IMR-90 (cell line): ENCODE data around the gene SYT8. TPM values are rescaled to one million over a fixed set of nuclear protein-coding genes. Genes with fewer than 3 reads are reported as not detected.

Experiments used
- ATAC-seq: fragments of 200-7000 bp; cut with Tn5 transposase; 2 replicates; pipeline ENCODE4 v1.9.1; 2020; ENCODE audit warnings: low read depth, mild to moderate bottlenecking, moderate library complexity
- BruUV-seq: library from RNA; stranded (reverse); fragments of 400-500 nt; replicated peaks from 2 replicates; lab custom pipeline; 2021; lab: Mats Ljungman, UMichigan
- CTCF ChIA-PET: fragments of 300-600 bp; formaldehyde crosslinking; extraction: SDS; loops from one replicate; lab custom pipeline; 2021; ENCODE audit warnings: antibody characterized with exemption; lab: Yijun Ruan, JAX
- POLR2A ChIA-PET: fragments of 300-600 bp; sonication (Branson Sonifier 250); formaldehyde crosslinking; loops from one replicate; lab custom pipeline; 2022; ENCODE audit warnings: antibody characterized with exemption; ENCODE audit not compliant: unreplicated experiment; lab: Charles Lee
- DNase-seq: peaks from one replicate; pipeline ENCODE4 v3.0.0; 2013
- H2AFZ ChIP-seq: replicated peaks from 2 replicates; pipeline ENCODE3; 2013; ENCODE audit warnings: low read length, mild to moderate bottlenecking; ENCODE audit not compliant: poor library complexity
- H2AK5ac ChIP-seq: 2 replicates; pipeline ENCODE4 v1.6.1; 2013; ENCODE audit warnings: low read depth, low read length, inconsistent platforms
- H2AK9ac ChIP-seq: replicated peaks from 2 replicates; pipeline ENCODE3; 2013; ENCODE audit warnings: mild to moderate bottlenecking, low read depth, low read length, moderate library complexity; ENCODE audit not compliant: poor library complexity
- H2BK120ac ChIP-seq: 2 replicates; pipeline ENCODE4 v1.6.1; 2013; ENCODE audit warnings: low read depth, low read length, inconsistent platforms
- H2BK15ac ChIP-seq: 3 replicates; pipeline ENCODE4 v1.6.1; 2013; ENCODE audit warnings: low read depth, low read length, inconsistent platforms
- H2BK20ac ChIP-seq: 2 replicates; pipeline ENCODE4 v1.6.1; 2013; ENCODE audit warnings: low read depth, mild to moderate bottlenecking, inconsistent platforms, low read length, moderate library complexity
- H2BK5ac ChIP-seq: 2 replicates; pipeline ENCODE4 v1.6.1; 2013; ENCODE audit warnings: mild to moderate bottlenecking, low read depth, low read length, inconsistent platforms; ENCODE audit not compliant: poor library complexity, severe bottlenecking
- H3K14ac ChIP-seq: replicated peaks from 2 replicates; pipeline ENCODE4 v1.6.1; 2013; ENCODE audit warnings: low read depth, low read length, inconsistent platforms
- H3K18ac ChIP-seq: 2 replicates; pipeline ENCODE4 v1.6.1; 2013; ENCODE audit warnings: low read depth, low read length, control low read depth
- H3K23ac ChIP-seq: 2 replicates; pipeline ENCODE4 v1.6.1; 2013; ENCODE audit warnings: low read depth, low read length, inconsistent platforms
- H3K27ac ChIP-seq: 2 replicates; pipeline ENCODE4 v1.5.1; 2013; ENCODE audit warnings: mild to moderate bottlenecking, control low read depth, low read length; ENCODE audit not compliant: insufficient read depth
- H3K27me3 ChIP-seq: 2 replicates; pipeline ENCODE4 v1.6.1; 2013; ENCODE audit warnings: low read length; ENCODE audit not compliant: control insufficient read depth, insufficient read depth
- H3K36me3 ChIP-seq: 2 replicates; pipeline ENCODE4 v1.6.1; 2013; ENCODE audit warnings: low read length, mixed read lengths; ENCODE audit not compliant: control insufficient read depth, insufficient read depth
- H3K4ac ChIP-seq: 2 replicates; pipeline ENCODE4 v1.6.1; 2013; ENCODE audit warnings: low read depth, low read length, inconsistent platforms
- H3K4me1 ChIP-seq: 2 replicates; pipeline ENCODE4 v1.6.1; 2013; ENCODE audit warnings: low read length, mixed read lengths; ENCODE audit not compliant: control insufficient read depth, insufficient read depth
- H3K4me2 ChIP-seq: 2 replicates; pipeline ENCODE4 v1.6.1; 2013; ENCODE audit warnings: low read depth, mild to moderate bottlenecking, control low read depth, low read length, moderate library complexity
- H3K4me3 ChIP-seq: 2 replicates; pipeline ENCODE4 v1.5.1; 2013; ENCODE audit warnings: low read depth, mild to moderate bottlenecking, control low read depth, low read length, moderate library complexity; ENCODE audit not compliant: insufficient read depth
- H3K56ac ChIP-seq: 2 replicates; pipeline ENCODE4 v1.6.1; 2013; ENCODE audit warnings: low read length, inconsistent platforms; ENCODE audit not compliant: insufficient read depth; ENCODE audit errors: extremely low read depth
- H3K79me1 ChIP-seq, 2 experiments: 2 replicates each; pipeline ENCODE4 v1.6.1; 2013; ENCODE audit warnings: low read length in 2 of 2, inconsistent platforms in 1 of 2, low read depth in 1 of 2
- H3K9ac ChIP-seq: 2 replicates; pipeline ENCODE4 v1.6.1; 2013; ENCODE audit warnings: low read depth, low read length, control low read depth
- H3K9me1 ChIP-seq: 2 replicates; pipeline ENCODE4 v1.6.1; 2013; ENCODE audit warnings: low read length, inconsistent platforms; ENCODE audit not compliant: insufficient read depth
- H3K9me3 ChIP-seq: 2 replicates; pipeline ENCODE4 v1.6.1; 2013; ENCODE audit warnings: low read length; ENCODE audit not compliant: control insufficient read depth, insufficient read depth
- H4K20me1 ChIP-seq: 2 replicates; pipeline ENCODE4 v1.6.1; 2013; ENCODE audit warnings: low read length, inconsistent platforms; ENCODE audit not compliant: insufficient read depth
- H4K5ac ChIP-seq: 2 replicates; pipeline ENCODE4 v1.6.1; 2013; ENCODE audit warnings: mild to moderate bottlenecking, low read depth, low read length, control low read depth
- H4K8ac ChIP-seq, 2 experiments: 2 replicates each; pipeline ENCODE4 v1.6.1; 2013; ENCODE audit warnings: low read depth in 2 of 2, low read length in 2 of 2, control low read depth in 1 of 2, inconsistent platforms in 1 of 2
- H4K91ac ChIP-seq: 2 replicates; pipeline ENCODE4 v1.6.1; 2013; ENCODE audit warnings: low read depth, low read length, inconsistent platforms; ENCODE audit not compliant: insufficient read depth
- CEBPB ChIP-seq: IDR thresholded peaks from 2 replicates; pipeline ENCODE4 v1.6.1; 2012; ENCODE audit warnings: low read depth, low read length, improper control_type of control experiment
- CHD1 ChIP-seq: IDR thresholded peaks from 2 replicates; pipeline ENCODE4 v1.6.1; 2012; ENCODE audit warnings: low read depth, low read length, improper control_type of control experiment
- FOS ChIP-seq: fragments of 150-350 bp; IDR thresholded peaks from 2 replicates; pipeline ENCODE4 v1.6.1; 2016; ENCODE audit warnings: low read depth, low read length
- MAFK ChIP-seq: IDR thresholded peaks from 2 replicates; pipeline ENCODE4 v1.6.1; 2012; ENCODE audit warnings: low read depth, low read length, improper control_type of control experiment
- MAZ ChIP-seq: IDR thresholded peaks from 2 replicates; pipeline ENCODE4 v1.6.1; 2012; ENCODE audit warnings: low read depth, mild to moderate bottlenecking, low read length, improper control_type of control experiment, moderate library complexity, borderline replicate concordance
- MXI1 ChIP-seq: IDR thresholded peaks from 2 replicates; pipeline ENCODE4 v1.6.1; 2012; ENCODE audit warnings: low read depth, mild to moderate bottlenecking, low read length, moderate library complexity, borderline replicate concordance
- NFE2L2 ChIP-seq: fragments of 150-350 bp; IDR thresholded peaks from 2 replicates; pipeline ENCODE4 v1.6.1; 2016; ENCODE audit warnings: low read depth, mild to moderate bottlenecking, low read length
- POLR2A ChIP-seq: IDR thresholded peaks from 2 replicates; pipeline ENCODE4 v1.6.1; 2012; ENCODE audit warnings: mild to moderate bottlenecking, low read depth, low read length
- RAD21 ChIP-seq: IDR thresholded peaks from 2 replicates; pipeline ENCODE4 v1.6.1; 2012; ENCODE audit warnings: low read length, improper control_type of control experiment
- SMC3 ChIP-seq: fragments of 150-350 bp; IDR thresholded peaks from 2 replicates; pipeline ENCODE4 v1.6.1; 2016; ENCODE audit warnings: low read depth, mild to moderate bottlenecking, antibody characterized with exemption, low read length, moderate library complexity
- WGBS, 2 experiments: methylation state at CpG; one replicate each; pipeline versions ENCODE4 v1.1.5 to v1.1.7; 2013; ENCODE audit warnings: missing lambda C conversion rate in 2 of 2; ENCODE audit not compliant: insufficient read length in 1 of 2; ENCODE audit errors: extremely low coverage in 2 of 2; 5-methylcytosine and 5-hydroxymethylcytosine counted together
- dilution Hi-C: fragments of 300-500 bp; cut with HindIII; formaldehyde crosslinking; loops from one replicate; pipeline ENCODE4 v1.14.3; 2018; ENCODE audit warnings: low sequenced_read_pairs; ENCODE audit not compliant: unreplicated experiment
- in situ Hi-C: fragments of 300-500 bp; cut with MboI; formaldehyde crosslinking; loops from 3 replicates; pipeline ENCODE4 v1.14.3; 2019; ENCODE audit warnings: low sequenced_read_pairs, inconsistent platforms, mixed read lengths
- intact Hi-C: fragments of 100-400 bp; cut with micrococcal nuclease; formaldehyde crosslinking; loops from 2 replicates; pipeline ENCODE4 v1.10.0; 2022
- polyA plus RNA-seq, 3 experiments: library from polyadenylated mRNA; depleted of rRNA; stranded (reverse); fragments of >200 nt; gene quantifications; 2 replicates each; pipeline ENCODE4 v1.2.3, GENCODE V29; 2012; ENCODE audit warnings: low replicate concordance in 1 of 3
- total RNA-seq: library from RNA; depleted of rRNA; stranded (reverse); fragments of >200 nt; gene quantifications from 2 replicates; pipeline ENCODE4 v1.2.3, GENCODE V29; 2012
- TF ChIP-seq, protein P1 (sequence below): fragments of 150-350 bp; IDR thresholded peaks from 2 replicates; pipeline ENCODE4 v1.6.1; 2017; ENCODE audit warnings: mild to moderate bottlenecking, antibody characterized with exemption, low read length, low read depth
- TF ChIP-seq, protein P2 (sequence below): conservative IDR thresholded peaks from 2 replicates; pipeline ENCODE4 v1.5.1; 2012; ENCODE audit warnings: mild to moderate bottlenecking, low read depth, low read length, improper control_type of control experiment

Gene SYT8
- total and polyA plus RNA-seq, 2 of the 4 experiments (the other 2 are of a cell fraction) = not detected

DNA sequence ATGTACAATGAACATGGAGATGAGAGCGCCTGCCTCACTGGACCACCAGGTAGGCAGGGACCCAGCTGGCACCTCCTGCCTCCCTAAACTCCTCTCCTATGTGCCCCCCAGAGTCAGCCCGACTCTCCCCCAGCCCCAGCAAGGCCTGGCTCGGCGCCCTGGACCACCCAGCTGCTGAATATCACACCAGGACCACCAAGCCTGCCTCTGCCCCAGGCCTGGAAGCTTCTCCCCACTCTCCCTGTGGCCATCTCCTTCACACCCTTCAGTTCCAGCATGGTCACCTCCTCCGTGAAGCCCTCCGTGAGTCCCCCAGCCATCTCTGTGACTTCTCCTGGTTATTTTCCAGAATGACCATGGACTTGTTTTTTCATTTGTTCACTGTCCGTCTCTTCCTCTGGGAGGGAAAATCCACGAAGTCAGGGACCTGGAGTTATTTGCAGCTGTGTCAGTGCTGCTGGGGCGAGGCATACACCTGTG is 11.7 kb downstream of the SYT8 start:
- DNase-seq (no peak), ATAC-seq (no peak)
- Histone ChIP-seq H4K5ac (no peak overlapping the region), H3K56ac (no peak overlapping the region), H2BK120ac (no peak overlapping the region), H2AFZ (no peak overlapping the region), H3K9me3 (no peaks in the 10 kb centered on the region), H3K14ac (no peak overlapping the region), H3K4me3 (no peak overlapping the region), H2AK5ac (no peak overlapping the region), H3K79me1 (no peaks in the 10 kb centered on the region), H3K27ac (no peak overlapping the region), H3K9ac (no peak overlapping the region), H3K36me3 (no peaks in the 10 kb centered on the region), H4K8ac (no peak overlapping the region), H3K4me1 (no peaks in the 10 kb centered on the region), H2BK20ac (no peak overlapping the region), H2BK15ac (no peak overlapping the region), H3K27me3 (peaks cover 53% of the 10 kb centered on the region), H2AK9ac (no peak overlapping the region), H2BK5ac (no peak overlapping the region), H4K20me1 (no peaks in the 10 kb centered on the region), H4K91ac (no peak overlapping the region), H3K18ac (no peak overlapping the region), H3K4me2 (no peak overlapping the region), H3K23ac (no peak overlapping the region), H3K4ac (no peak overlapping the region), H3K9me1 (no peaks in the 10 kb centered on the region)
- no peak for TF ChIP-seq CHD1
- TF ChIP-seq SMC3 = no peak
- TF ChIP-seq, protein P1, sequence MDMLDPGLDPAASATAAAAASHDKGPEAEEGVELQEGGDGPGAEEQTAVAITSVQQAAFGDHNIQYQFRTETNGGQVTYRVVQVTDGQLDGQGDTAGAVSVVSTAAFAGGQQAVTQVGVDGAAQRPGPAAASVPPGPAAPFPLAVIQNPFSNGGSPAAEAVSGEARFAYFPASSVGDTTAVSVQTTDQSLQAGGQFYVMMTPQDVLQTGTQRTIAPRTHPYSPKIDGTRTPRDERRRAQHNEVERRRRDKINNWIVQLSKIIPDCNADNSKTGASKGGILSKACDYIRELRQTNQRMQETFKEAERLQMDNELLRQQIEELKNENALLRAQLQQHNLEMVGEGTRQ = no peak
- no peak for TF ChIP-seq CEBPB
- no peak for TF ChIP-seq MAFK
- no peak for TF ChIP-seq POLR2A
- TF ChIP-seq RAD21 = no peak
- no peak for TF ChIP-seq NFE2L2
- TF ChIP-seq FOS = no peak
- TF ChIP-seq, protein P2, sequence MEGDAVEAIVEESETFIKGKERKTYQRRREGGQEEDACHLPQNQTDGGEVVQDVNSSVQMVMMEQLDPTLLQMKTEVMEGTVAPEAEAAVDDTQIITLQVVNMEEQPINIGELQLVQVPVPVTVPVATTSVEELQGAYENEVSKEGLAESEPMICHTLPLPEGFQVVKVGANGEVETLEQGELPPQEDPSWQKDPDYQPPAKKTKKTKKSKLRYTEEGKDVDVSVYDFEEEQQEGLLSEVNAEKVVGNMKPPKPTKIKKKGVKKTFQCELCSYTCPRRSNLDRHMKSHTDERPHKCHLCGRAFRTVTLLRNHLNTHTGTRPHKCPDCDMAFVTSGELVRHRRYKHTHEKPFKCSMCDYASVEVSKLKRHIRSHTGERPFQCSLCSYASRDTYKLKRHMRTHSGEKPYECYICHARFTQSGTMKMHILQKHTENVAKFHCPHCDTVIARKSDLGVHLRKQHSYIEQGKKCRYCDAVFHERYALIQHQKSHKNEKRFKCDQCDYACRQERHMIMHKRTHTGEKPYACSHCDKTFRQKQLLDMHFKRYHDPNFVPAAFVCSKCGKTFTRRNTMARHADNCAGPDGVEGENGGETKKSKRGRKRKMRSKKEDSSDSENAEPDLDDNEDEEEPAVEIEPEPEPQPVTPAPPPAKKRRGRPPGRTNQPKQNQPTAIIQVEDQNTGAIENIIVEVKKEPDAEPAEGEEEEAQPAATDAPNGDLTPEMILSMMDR = no peak
- no peak for TF ChIP-seq MAZ
- no peak for TF ChIP-seq MXI1
- in situ Hi-C loops = no loop called here
- no TSS peak for BruUV-seq
- dilution Hi-C loops = no loop called here
- WGBS, 2 experiments = 75% methylated on average over 4 of the region's 9 CpGs; no CpG with 5 or more reads in 1 of the 2 experiments
- ChIA-PET CTCF (no interaction called here), POLR2A (no interaction called here)
- intact Hi-C loops = no loop called here
